HTERT RPE-1 (cell line): Measurements from ENCODE around the gene SLC30A7.
"Not testable (repeated sequence)": the region's sequence is repeated elsewhere in the genome, so short reads cannot be mapped to it uniquely, and the experiment has no call there.

Source experiments
- in situ Hi-C: fragments of 300-500 bp; cut with MboI; formaldehyde crosslinking; loops from 4 replicates; pipeline ENCODE4 v1.14.3; 2020; ENCODE audit warnings: low sequenced_read_pairs

SLC30A7 gene

GRCh38 chr1:100933555-100933954 lies 37.7 kb downstream of the SLC30A7 start:
- in situ Hi-C loops = not testable (repeated sequence)

- in situ Hi-C loops = no loop called here
These were observed 40.5 kb downstream of the SLC30A7 start for GRCh38 chr1:100936194-100936967.

- in situ Hi-C loops = no loop called here
These were observed 45.2 kb downstream of the SLC30A7 start for GRCh38 chr1:100941098-100941527.

- in situ Hi-C loops = no loop called here
These were observed 45.8 kb downstream of the SLC30A7 start for GRCh38 chr1:100941580-100942216.

GRCh38 chr1:100942304-100943046 lies 46.6 kb downstream of the SLC30A7 start:
- in situ Hi-C loops = no loop called here

- in situ Hi-C loops = no loop called here
These were observed 47.6 kb downstream of the SLC30A7 start for GRCh38 chr1:100943533-100943932.

- in situ Hi-C loops = not testable (repeated sequence)
These were observed 50.2 kb downstream of the SLC30A7 start for GRCh38 chr1:100946064-100946463.

- in situ Hi-C loops = not testable (repeated sequence)
These were observed 51.9 kb downstream of the SLC30A7 start for GRCh38 chr1:100947816-100948215.

GRCh38 chr1:100948721-100949405 lies 53.0 kb downstream of the SLC30A7 start:
- in situ Hi-C loops = not testable (repeated sequence)

- in situ Hi-C loops = not testable (repeated sequence)
These were observed 53.7 kb downstream of the SLC30A7 start for GRCh38 chr1:100949515-100950158.

GRCh38 chr1:100950337-100950736 lies 54.4 kb downstream of the SLC30A7 start:
- in situ Hi-C loops = no loop called here

GRCh38 chr1:100950781-100951180 lies 54.9 kb downstream of the SLC30A7 start:
- in situ Hi-C loops = no loop called here

- in situ Hi-C loops = no loop called here
These were observed 56.3 kb downstream of the SLC30A7 start for GRCh38 chr1:100952104-100952745.

- in situ Hi-C loops = not testable (repeated sequence)
These were observed 57.1 kb downstream of the SLC30A7 start for GRCh38 chr1:100952970-100953369.

GRCh38 chr1:100953960-100954730 lies 58.3 kb downstream of the SLC30A7 start:
- in situ Hi-C loops = no loop called here

- in situ Hi-C loops = no loop called here
These were observed 59.4 kb downstream of the SLC30A7 start for GRCh38 chr1:100955322-100955721.

- in situ Hi-C loops = no loop called here
These were observed 63.7 kb downstream of the SLC30A7 start for GRCh38 chr1:100959502-100960060.

GRCh38 chr1:100960098-100960497 lies 64.2 kb downstream of the SLC30A7 start:
- in situ Hi-C loops = no loop called here

GRCh38 chr1:100968621-100969020 lies 72.7 kb downstream of the SLC30A7 start:
- in situ Hi-C loops = no loop called here
